GM23338 (cell line): ENCODE data around the gene ZNF787. TPM values are rescaled to one million over a fixed set of nuclear protein-coding genes. Genes with fewer than 3 reads are reported as not detected.
A peak's percentile ranks its signal among the peaks of the same experiment; 100 is the strongest.

ENCODE experiments used
- ATAC-seq: fragments of 200-7000 bp; cut with Tn5 transposase; 3 replicates; pipeline ENCODE4 v1.9.1; 2020
- DNase-seq: peaks from one replicate; pipeline ENCODE4 v3.0.0-alpha.2; 2015; ENCODE audit warnings: low spot score
- H2AFZ ChIP-seq: fragments of 200-600 bp; sonication (generic); 2 replicates; pipeline ENCODE4 v1.8.0; 2016; ENCODE audit warnings: antibody characterized with exemption, mild to moderate bottlenecking, moderate library complexity
- H3F3A ChIP-seq: fragments of 200-600 bp; sonication (generic); replicated peaks from 2 replicates; pipeline ENCODE4 v1.8.0; 2017; ENCODE audit warnings: antibody characterized with exemption, mixed run types, low read depth
- H3K27ac ChIP-seq: fragments of 200-600 bp; sonication (generic); 2 replicates; pipeline ENCODE4 v1.6.1; 2016; ENCODE audit warnings: low read depth
- H3K27me3 ChIP-seq: fragments of 200-600 bp; sonication (generic); 2 replicates; pipeline ENCODE4 v1.8.0; 2016; ENCODE audit warnings: mild to moderate bottlenecking, mixed run types, moderate library complexity; ENCODE audit not compliant: insufficient read depth
- H3K36me3 ChIP-seq: fragments of 200-600 bp; sonication (generic); 2 replicates; pipeline ENCODE4 v1.8.0; 2016; ENCODE audit warnings: mild to moderate bottlenecking; ENCODE audit not compliant: insufficient read depth
- H3K4me1 ChIP-seq: fragments of 200-600 bp; sonication (generic); 2 replicates; pipeline ENCODE4 v1.8.0; 2016; ENCODE audit warnings: mild to moderate bottlenecking, moderate library complexity; ENCODE audit not compliant: insufficient read depth
- H3K4me2 ChIP-seq: fragments of 200-600 bp; sonication (generic); 2 replicates; pipeline ENCODE4 v1.7.1; 2017; ENCODE audit warnings: mixed run types
- H3K4me3 ChIP-seq: fragments of 200-600 bp; sonication (generic); 2 replicates; pipeline ENCODE4 v1.6.1; 2016; ENCODE audit warnings: mixed run types
- H3K79me2 ChIP-seq: fragments of 200-600 bp; sonication (generic); replicated peaks from 2 replicates; pipeline ENCODE4 v1.8.0; 2017; ENCODE audit warnings: mild to moderate bottlenecking; ENCODE audit not compliant: insufficient read depth
- H3K9me2 ChIP-seq: fragments of 200-600 bp; sonication (generic); 2 replicates; pipeline ENCODE4 v1.8.0; 2017; ENCODE audit not compliant: insufficient read depth
- H4K20me1 ChIP-seq: fragments of 200-600 bp; sonication (generic); replicated peaks from 2 replicates; pipeline ENCODE4 v1.8.0; 2017; ENCODE audit warnings: mild to moderate bottlenecking; ENCODE audit not compliant: insufficient read depth
- H3K27ac Mint-ChIP-seq: 2 replicates; pipeline ENCODE4 v1.8.0; 2020; ENCODE audit warnings: inconsistent platforms, mild to moderate bottlenecking, moderate library complexity, mixed read lengths
- H3K27me3 Mint-ChIP-seq: 3 replicates; pipeline ENCODE4 v1.8.0; 2022; ENCODE audit warnings: low read depth, mild to moderate bottlenecking, moderate library complexity, mixed read lengths, inconsistent platforms; ENCODE audit not compliant: insufficient read depth, poor library complexity
- H3K36me3 Mint-ChIP-seq: 3 replicates; pipeline ENCODE4 v1.8.0; 2021; ENCODE audit warnings: low read depth, mild to moderate bottlenecking, inconsistent platforms, moderate library complexity, mixed read lengths
- H3K4me1 Mint-ChIP-seq: 3 replicates; pipeline ENCODE4 v1.8.0; 2020; ENCODE audit warnings: mild to moderate bottlenecking, inconsistent platforms, mixed read lengths
- H3K4me3 Mint-ChIP-seq: 3 replicates; pipeline ENCODE4 v1.8.0; 2021; ENCODE audit warnings: moderate library complexity, mild to moderate bottlenecking, inconsistent platforms, mixed read lengths
- H3K9me3 Mint-ChIP-seq: 3 replicates; pipeline ENCODE4 v1.8.0; 2020; ENCODE audit warnings: moderate library complexity, mild to moderate bottlenecking, inconsistent platforms, mixed read lengths
- EZH2phosphoT487 ChIP-seq: fragments of 200-600 bp; sonication (generic); IDR thresholded peaks from one replicate; pipeline ENCODE4 v1.8.1; 2018; ENCODE audit warnings: antibody characterized with exemption; ENCODE audit not compliant: unreplicated experiment
- POLR2AphosphoS5 ChIP-seq: IDR thresholded peaks from 2 replicates; pipeline ENCODE4 v1.6.1; 2016; ENCODE audit warnings: antibody characterized with exemption, low read depth
- STAT1 ChIP-seq: IDR thresholded peaks from one replicate; pipeline ENCODE4 v1.6.1; 2016; ENCODE audit warnings: antibody characterized with exemption; ENCODE audit not compliant: unreplicated experiment
- ZNF114 ChIP-seq: fragments of 250-450 bp; sonication (Bioruptor Pico); IDR thresholded peaks from 2 replicates; pipeline ENCODE4 v1.5.0; 2020; ENCODE audit warnings: mild to moderate bottlenecking, moderate library complexity
- ZNF331 ChIP-seq: fragments of 250-450 bp; sonication (Bioruptor Pico); IDR thresholded peaks from 2 replicates; pipeline ENCODE4 v1.5.0; 2020; ENCODE audit warnings: low read depth, mild to moderate bottlenecking, moderate library complexity
- polyA plus RNA-seq: library from polyadenylated mRNA; unstranded; fragments of >200 nt; fragmentation: Nextera tagmentation; extraction: Ambion mirVana; gene quantifications from 2 replicates; pipeline ENCODE4 v1.2.1, GENCODE V29; 2016
- total RNA-seq: library from RNA; depleted of rRNA; stranded (reverse); fragments of >200 nt; shearing (Covaris generic); gene quantifications from 2 replicates; pipeline ENCODE4 v1.2.3, GENCODE V29; 2014
- TF ChIP-seq, protein P1 (sequence below): IDR thresholded peaks from one replicate; pipeline ENCODE4 v1.6.1; 2018; ENCODE audit warnings: antibody characterized with exemption; ENCODE audit not compliant: unreplicated experiment
- TF ChIP-seq, protein P2 (sequence below), 2 experiments: fragments of 200-600 bp in 1 of 2; sonication (generic) in 1 of 2; conservative IDR thresholded peaks; 2 replicates each; pipeline versions ENCODE4 v1.5.1 to v1.6.1; 2016 to 2017; ENCODE audit warnings: antibody characterized with exemption in 2 of 2, low read depth in 2 of 2, mild to moderate bottlenecking in 2 of 2, moderate library complexity in 1 of 2
- TF ChIP-seq, protein P3 (sequence below): IDR thresholded peaks from 2 replicates; pipeline ENCODE4 v1.6.1; 2016; ENCODE audit warnings: antibody characterized with exemption

The ZNF787 gene
- total and polyA plus RNA-seq, 2 experiments from 2014 or later, result 12.5 to 44.6 TPM

DNA sequence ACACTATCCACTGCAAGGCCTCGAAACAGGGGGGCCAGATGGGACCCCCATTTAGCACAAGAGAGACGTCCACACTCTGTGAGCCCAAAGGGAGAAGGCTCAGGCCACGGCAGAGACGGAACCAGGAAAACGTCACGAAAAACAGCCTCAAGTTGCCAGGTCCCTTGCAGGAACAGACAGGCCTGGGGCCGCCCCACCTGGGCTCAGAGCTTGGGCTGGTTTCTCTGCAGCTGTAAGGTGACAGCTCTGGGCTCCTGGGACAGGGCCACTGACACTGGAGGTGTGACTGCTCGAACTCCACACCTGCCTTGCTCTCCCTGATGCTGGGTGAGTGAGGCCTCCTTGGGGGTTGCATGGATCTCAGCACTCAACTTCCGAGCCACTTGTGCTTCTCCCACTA lies 3.2 kb downstream of the ZNF787 start (continued):
- TF ChIP-seq, protein P1, sequence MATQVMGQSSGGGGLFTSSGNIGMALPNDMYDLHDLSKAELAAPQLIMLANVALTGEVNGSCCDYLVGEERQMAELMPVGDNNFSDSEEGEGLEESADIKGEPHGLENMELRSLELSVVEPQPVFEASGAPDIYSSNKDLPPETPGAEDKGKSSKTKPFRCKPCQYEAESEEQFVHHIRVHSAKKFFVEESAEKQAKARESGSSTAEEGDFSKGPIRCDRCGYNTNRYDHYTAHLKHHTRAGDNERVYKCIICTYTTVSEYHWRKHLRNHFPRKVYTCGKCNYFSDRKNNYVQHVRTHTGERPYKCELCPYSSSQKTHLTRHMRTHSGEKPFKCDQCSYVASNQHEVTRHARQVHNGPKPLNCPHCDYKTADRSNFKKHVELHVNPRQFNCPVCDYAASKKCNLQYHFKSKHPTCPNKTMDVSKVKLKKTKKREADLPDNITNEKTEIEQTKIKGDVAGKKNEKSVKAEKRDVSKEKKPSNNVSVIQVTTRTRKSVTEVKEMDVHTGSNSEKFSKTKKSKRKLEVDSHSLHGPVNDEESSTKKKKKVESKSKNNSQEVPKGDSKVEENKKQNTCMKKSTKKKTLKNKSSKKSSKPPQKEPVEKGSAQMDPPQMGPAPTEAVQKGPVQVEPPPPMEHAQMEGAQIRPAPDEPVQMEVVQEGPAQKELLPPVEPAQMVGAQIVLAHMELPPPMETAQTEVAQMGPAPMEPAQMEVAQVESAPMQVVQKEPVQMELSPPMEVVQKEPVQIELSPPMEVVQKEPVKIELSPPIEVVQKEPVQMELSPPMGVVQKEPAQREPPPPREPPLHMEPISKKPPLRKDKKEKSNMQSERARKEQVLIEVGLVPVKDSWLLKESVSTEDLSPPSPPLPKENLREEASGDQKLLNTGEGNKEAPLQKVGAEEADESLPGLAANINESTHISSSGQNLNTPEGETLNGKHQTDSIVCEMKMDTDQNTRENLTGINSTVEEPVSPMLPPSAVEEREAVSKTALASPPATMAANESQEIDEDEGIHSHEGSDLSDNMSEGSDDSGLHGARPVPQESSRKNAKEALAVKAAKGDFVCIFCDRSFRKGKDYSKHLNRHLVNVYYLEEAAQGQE, result no peak
- no peak for TF ChIP-seq POLR2AphosphoS5
- TF ChIP-seq, protein P2, sequence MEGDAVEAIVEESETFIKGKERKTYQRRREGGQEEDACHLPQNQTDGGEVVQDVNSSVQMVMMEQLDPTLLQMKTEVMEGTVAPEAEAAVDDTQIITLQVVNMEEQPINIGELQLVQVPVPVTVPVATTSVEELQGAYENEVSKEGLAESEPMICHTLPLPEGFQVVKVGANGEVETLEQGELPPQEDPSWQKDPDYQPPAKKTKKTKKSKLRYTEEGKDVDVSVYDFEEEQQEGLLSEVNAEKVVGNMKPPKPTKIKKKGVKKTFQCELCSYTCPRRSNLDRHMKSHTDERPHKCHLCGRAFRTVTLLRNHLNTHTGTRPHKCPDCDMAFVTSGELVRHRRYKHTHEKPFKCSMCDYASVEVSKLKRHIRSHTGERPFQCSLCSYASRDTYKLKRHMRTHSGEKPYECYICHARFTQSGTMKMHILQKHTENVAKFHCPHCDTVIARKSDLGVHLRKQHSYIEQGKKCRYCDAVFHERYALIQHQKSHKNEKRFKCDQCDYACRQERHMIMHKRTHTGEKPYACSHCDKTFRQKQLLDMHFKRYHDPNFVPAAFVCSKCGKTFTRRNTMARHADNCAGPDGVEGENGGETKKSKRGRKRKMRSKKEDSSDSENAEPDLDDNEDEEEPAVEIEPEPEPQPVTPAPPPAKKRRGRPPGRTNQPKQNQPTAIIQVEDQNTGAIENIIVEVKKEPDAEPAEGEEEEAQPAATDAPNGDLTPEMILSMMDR (conservative IDR thresholded peaks at IDR 0.05; ENCODE audit: low read depth in 2 of 2), result no peak
- TF ChIP-seq STAT1, result no peak
- no peak for TF ChIP-seq ZNF331 (CRISPR knock-in tag)
- TF ChIP-seq EZH2phosphoT487, result no peak

DNA sequence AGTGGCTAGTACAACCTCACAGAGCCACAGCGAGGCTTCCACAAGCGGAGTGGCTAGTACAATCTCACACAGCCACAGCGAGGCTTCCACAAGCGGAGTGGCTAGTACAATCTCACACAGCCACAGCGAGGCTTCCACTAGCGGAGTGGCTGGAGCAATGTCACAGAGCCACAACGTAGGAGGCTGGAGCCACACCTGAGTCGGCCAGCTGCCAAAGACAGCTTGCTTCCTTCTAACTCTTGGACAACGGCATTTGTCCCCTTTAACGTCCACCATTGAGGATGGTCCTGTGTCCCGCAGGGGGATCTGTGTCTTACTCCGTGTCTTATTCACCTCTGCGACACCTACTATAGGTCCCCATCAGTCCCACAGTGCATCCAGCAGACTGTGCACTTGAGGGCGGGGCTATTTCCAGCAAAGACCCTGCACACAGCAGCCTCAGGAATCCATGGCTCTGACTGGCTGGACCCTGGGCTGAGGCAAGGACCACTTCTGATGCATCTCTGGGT lies 3.7 kb downstream of the ZNF787 start:
- H3K4me1 Mint-ChIP-seq, result peaks cover 60% of the 10 kb centered on the region
- H2AFZ ChIP-seq, result no peak overlapping the region
- H3K36me3 ChIP-seq, result no peaks in the 10 kb centered on the region; the same call in 1 of the 2 replicates
- TF ChIP-seq, protein P3, sequence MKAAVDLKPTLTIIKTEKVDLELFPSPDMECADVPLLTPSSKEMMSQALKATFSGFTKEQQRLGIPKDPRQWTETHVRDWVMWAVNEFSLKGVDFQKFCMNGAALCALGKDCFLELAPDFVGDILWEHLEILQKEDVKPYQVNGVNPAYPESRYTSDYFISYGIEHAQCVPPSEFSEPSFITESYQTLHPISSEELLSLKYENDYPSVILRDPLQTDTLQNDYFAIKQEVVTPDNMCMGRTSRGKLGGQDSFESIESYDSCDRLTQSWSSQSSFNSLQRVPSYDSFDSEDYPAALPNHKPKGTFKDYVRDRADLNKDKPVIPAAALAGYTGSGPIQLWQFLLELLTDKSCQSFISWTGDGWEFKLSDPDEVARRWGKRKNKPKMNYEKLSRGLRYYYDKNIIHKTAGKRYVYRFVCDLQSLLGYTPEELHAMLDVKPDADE, result no peak
- no peak for TF ChIP-seq ZNF114
- TF ChIP-seq, protein P2 (conservative IDR thresholded peaks at IDR 0.05; ENCODE audit: low read depth in 2 of 2), result no peak
- H3K4me2 ChIP-seq, result no peak overlapping the region
- H3K9me2 ChIP-seq, result no peaks in the 10 kb centered on the region
- no peak for DNase-seq
- no peaks in the 10 kb centered on the region for H3K27me3 ChIP-seq
- no peaks in the 10 kb centered on the region; the same call in 1 of the 2 replicates for H3F3A ChIP-seq
- peaks cover 30% of the 10 kb centered on the region for H4K20me1 ChIP-seq
- peaks cover 78% of the 10 kb centered on the region for H3K79me2 ChIP-seq
- H3K4me1 ChIP-seq, result peaks cover 33% of the 10 kb centered on the region
- H3K27ac Mint-ChIP-seq, result no peak overlapping the region
- no peak overlapping the region for H3K4me3 ChIP-seq
- ATAC-seq, result no peak
- H3K4me3 Mint-ChIP-seq, result peak overlapping the region; percentile 33; the same call in 1 of the 3 replicates
- no peak overlapping the region for H3K27ac ChIP-seq
- H3K36me3 Mint-ChIP-seq, result peaks cover 15% of the 10 kb centered on the region
- H3K27me3 Mint-ChIP-seq, result peaks cover 21% of the 10 kb centered on the region
- no peaks in the 10 kb centered on the region; the same call in 1 of the 3 replicates for H3K9me3 Mint-ChIP-seq
